Sigmoid colon (tissue), 4 donors: ENCODE measurements around the gene SELENBP1.

ENCODE experiments used
- CTCF ChIP-seq, 4 experiments: fragments of 450-650 bp in 3 of 4; fragments of 200-600 bp in 1 of 4; IDR thresholded peaks; one replicate each; pipeline ENCODE4 v1.5.1; 2016 to 2019; ENCODE audit warnings: antibody characterized with exemption in 4 of 4, mild to moderate bottlenecking in 3 of 4, moderate library complexity in 2 of 4
- POLR2A ChIP-seq, 2 donors: fragments of 450-650 bp; IDR thresholded peaks; one replicate each; pipeline ENCODE4 v1.6.1; 2016; ENCODE audit warnings: antibody characterized with exemption in 2 of 2, mild to moderate bottlenecking in 2 of 2, moderate library complexity in 2 of 2
- POLR2AphosphoS5 ChIP-seq, 4 donors: sonication (generic); formaldehyde crosslinking; IDR thresholded peaks; one replicate each; pipeline ENCODE4 v1.6.1; 2017; ENCODE audit warnings: antibody characterized with exemption in 4 of 4

GRCh38 chr1:151315565-151316235, 56.8 kb downstream of the SELENBP1 start:
- TF ChIP-seq CTCF (IDR thresholded peaks at IDR 0.05): no peak
- no peak for TF ChIP-seq POLR2A (IDR thresholded peaks at IDR 0.05)
- TF ChIP-seq POLR2AphosphoS5 (IDR thresholded peaks at IDR 0.05): no peak
